WTC11 (cell line): Measurements from ENCODE around the gene ADGRL3. TPM values are rescaled to one million over a fixed set of nuclear protein-coding genes. Genes with fewer than 3 reads are reported as not detected.

Experiments used
- ATAC-seq: fragments of 200-7000 bp; cut with Tn5 transposase; 2 replicates; pipeline ENCODE4 v1.10.0; 2021; ENCODE audit warnings: mild to moderate bottlenecking, moderate library complexity
- CTCF ChIA-PET: fragments of 300-600 bp; sonication (Branson Sonifier 250); formaldehyde crosslinking; loops from one replicate; lab custom pipeline; 2021; ENCODE audit warnings: antibody characterized with exemption; lab: Charles Lee
- POLR2A ChIA-PET: fragments of 350-600 bp; sonication (Branson Sonifier 250); formaldehyde crosslinking; loops from one replicate; lab custom pipeline; 2021; ENCODE audit warnings: antibody characterized with exemption; lab: Charles Lee
- DNase-seq: peaks from one replicate; pipeline ENCODE4 v3.0.0; 2021; ENCODE audit warnings: low spot score
- H3K27ac Mint-ChIP-seq: 2 replicates; pipeline ENCODE4 v1.8.0; 2021; ENCODE audit warnings: mixed read lengths
- H3K27me3 Mint-ChIP-seq: 2 replicates; pipeline ENCODE4 v1.8.0; 2021; ENCODE audit warnings: low read depth, mild to moderate bottlenecking, moderate library complexity, mixed read lengths
- H3K36me3 Mint-ChIP-seq: 2 replicates; pipeline ENCODE4 v1.8.0; 2021; ENCODE audit warnings: mixed read lengths
- H3K4me1 Mint-ChIP-seq: 2 replicates; pipeline ENCODE4 v1.8.0; 2022; ENCODE audit warnings: mixed read lengths
- H3K4me3 Mint-ChIP-seq: 2 replicates; pipeline ENCODE4 v1.8.0; 2021; ENCODE audit warnings: mild to moderate bottlenecking, moderate library complexity, mixed read lengths
- H3K9me3 Mint-ChIP-seq: 2 replicates; pipeline ENCODE4 v1.8.0; 2021; ENCODE audit warnings: mixed read lengths
- CREM ChIP-seq: sonication (generic); formaldehyde crosslinking; IDR thresholded peaks from 2 replicates; pipeline ENCODE4 v1.8.1; 2022; ENCODE audit warnings: mild to moderate bottlenecking, missing genetic modification reagents, moderate library complexity
- CTCF ChIP-seq: fragments of 200-600 bp; IDR thresholded peaks from 2 replicates; pipeline ENCODE4 v1.8.0; 2022; ENCODE audit warnings: antibody characterized with exemption
- ESRRA ChIP-seq: sonication (generic); formaldehyde crosslinking; IDR thresholded peaks from 2 replicates; pipeline ENCODE4 v1.8.1; 2022; ENCODE audit warnings: mild to moderate bottlenecking, missing genetic modification reagents, borderline replicate concordance
- FOXK1 ChIP-seq: sonication (generic); formaldehyde crosslinking; IDR thresholded peaks from 2 replicates; pipeline ENCODE4 v1.8.0; 2022; ENCODE audit warnings: mild to moderate bottlenecking, moderate library complexity, missing genetic modification reagents
- FOXP4 ChIP-seq: sonication (generic); formaldehyde crosslinking; IDR thresholded peaks from 2 replicates; pipeline ENCODE4 v1.8.0; 2022; ENCODE audit warnings: mild to moderate bottlenecking, missing genetic modification reagents
- NFATC4 ChIP-seq: fragments of 250-450 bp; sonication (Bioruptor Pico); IDR thresholded peaks from 2 replicates; pipeline ENCODE4 v1.9.0; 2021; ENCODE audit warnings: mild to moderate bottlenecking
- NR3C1 ChIP-seq: sonication (generic); formaldehyde crosslinking; conservative IDR thresholded peaks from 2 replicates; pipeline ENCODE4 v1.8.1; 2023; ENCODE audit warnings: low read depth, mild to moderate bottlenecking, missing genetic modification reagents
- RORB ChIP-seq: fragments of 250-450 bp; sonication (Bioruptor Pico); IDR thresholded peaks from 2 replicates; pipeline ENCODE4 v1.9.0; 2021; ENCODE audit warnings: mild to moderate bottlenecking
- ZNF263 ChIP-seq: sonication (generic); formaldehyde crosslinking; IDR thresholded peaks from 2 replicates; pipeline ENCODE4 v1.8.1; 2022; ENCODE audit warnings: low read depth, mild to moderate bottlenecking, moderate library complexity, missing genetic modification reagents
- ZNF416 ChIP-seq: fragments of 250-450 bp; sonication (Bioruptor Pico); IDR thresholded peaks from 2 replicates; pipeline ENCODE4 v1.9.0; 2021; ENCODE audit warnings: mild to moderate bottlenecking, inconsistent platforms
- ZSCAN18 ChIP-seq: fragments of 250-450 bp; sonication (Bioruptor Pico); IDR thresholded peaks from 2 replicates; pipeline ENCODE4 v2.1.2; 2022; ENCODE audit warnings: mild to moderate bottlenecking, moderate library complexity
- total RNA-seq: library from RNA; stranded (reverse); gene quantifications from 3 replicates; pipeline ENCODE4 v1.2.3, GENCODE V29; 2021
- TF ChIP-seq, protein P1 (sequence below): sonication (generic); formaldehyde crosslinking; IDR thresholded peaks from 2 replicates; pipeline ENCODE4 v1.8.1; 2022; ENCODE audit warnings: missing genetic modification reagents, borderline replicate concordance
- TF ChIP-seq, protein P2 (sequence below): fragments of 250-450 bp; sonication (Bioruptor Pico); IDR thresholded peaks from 2 replicates; pipeline ENCODE4 v1.9.0; 2021; ENCODE audit warnings: mild to moderate bottlenecking, borderline replicate concordance
- TF ChIP-seq, protein P3 (sequence below): fragments of 250-450 bp; sonication (Bioruptor Pico); IDR thresholded peaks from 2 replicates; pipeline ENCODE4 v1.9.0; 2021; ENCODE audit warnings: mild to moderate bottlenecking

Gene ADGRL3
- total RNA-seq, 1 experiment from 2014 or later, result 8.7 TPM

GRCh38 chr4:61173799-61174198 is 26.3 kb upstream of the ADGRL3 start:
- DNase-seq (no peak), ATAC-seq (no peak)
- H3K27ac Mint-ChIP-seq, result no peak overlapping the region

DNA sequence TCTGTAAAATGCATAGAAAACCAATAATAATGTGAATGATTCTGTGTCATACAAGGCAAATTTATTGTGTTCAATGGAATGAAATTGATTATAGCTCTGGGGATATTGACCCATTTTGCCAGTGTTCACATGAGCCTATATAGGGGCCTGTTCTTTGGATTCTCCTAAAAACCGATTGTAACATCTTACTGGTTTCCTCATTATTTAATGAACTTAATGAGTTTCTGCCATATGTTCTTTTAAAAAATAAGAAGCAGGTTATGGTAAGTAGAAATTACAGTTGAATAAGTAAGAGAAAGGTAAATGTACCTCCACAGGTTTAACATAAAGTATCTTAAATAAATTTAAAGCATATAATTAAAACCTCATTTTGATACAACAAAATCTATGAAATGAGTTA is 24.6 kb upstream of the ADGRL3 start:
- no peaks in the 10 kb centered on the region for H3K4me1 Mint-ChIP-seq
- ATAC-seq, result no peak

More at GRCh38 chr4:61173799-61174198, 26.3 kb upstream of the ADGRL3 start:
- Mint-ChIP-seq H3K4me1 (no peaks in the 10 kb centered on the region), H3K9me3 (0 out of 2 replicates have a peak, but pooled peaks cover 3% of the 10 kb centered on the region), H3K27me3 (no peaks in the 10 kb centered on the region), H3K4me3 (no peak overlapping the region), H3K36me3 (no peaks in the 10 kb centered on the region)
- TF ChIP-seq NFATC4 (no peak), NR3C1 (CRISPR knock-in tag) (no peak), RORB (CRISPR knock-in tag) (no peak), CTCF (no peak), CREM (CRISPR knock-in tag) (no peak), ESRRA (CRISPR knock-in tag) (no peak), ZSCAN18 (CRISPR knock-in tag) (no peak)
- TF ChIP-seq, protein P1, sequence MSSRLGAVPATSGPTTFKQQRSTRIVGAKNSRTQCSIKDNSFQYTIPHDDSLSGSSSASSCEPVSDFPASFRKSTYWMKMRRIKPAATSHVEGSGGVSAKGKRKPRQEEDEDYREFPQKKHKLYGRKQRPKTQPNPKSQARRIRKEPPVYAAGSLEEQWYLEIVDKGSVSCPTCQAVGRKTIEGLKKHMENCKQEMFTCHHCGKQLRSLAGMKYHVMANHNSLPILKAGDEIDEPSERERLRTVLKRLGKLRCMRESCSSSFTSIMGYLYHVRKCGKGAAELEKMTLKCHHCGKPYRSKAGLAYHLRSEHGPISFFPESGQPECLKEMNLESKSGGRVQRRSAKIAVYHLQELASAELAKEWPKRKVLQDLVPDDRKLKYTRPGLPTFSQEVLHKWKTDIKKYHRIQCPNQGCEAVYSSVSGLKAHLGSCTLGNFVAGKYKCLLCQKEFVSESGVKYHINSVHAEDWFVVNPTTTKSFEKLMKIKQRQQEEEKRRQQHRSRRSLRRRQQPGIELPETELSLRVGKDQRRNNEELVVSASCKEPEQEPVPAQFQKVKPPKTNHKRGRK (CRISPR knock-in tag), result no peak
- TF ChIP-seq, protein P2, sequence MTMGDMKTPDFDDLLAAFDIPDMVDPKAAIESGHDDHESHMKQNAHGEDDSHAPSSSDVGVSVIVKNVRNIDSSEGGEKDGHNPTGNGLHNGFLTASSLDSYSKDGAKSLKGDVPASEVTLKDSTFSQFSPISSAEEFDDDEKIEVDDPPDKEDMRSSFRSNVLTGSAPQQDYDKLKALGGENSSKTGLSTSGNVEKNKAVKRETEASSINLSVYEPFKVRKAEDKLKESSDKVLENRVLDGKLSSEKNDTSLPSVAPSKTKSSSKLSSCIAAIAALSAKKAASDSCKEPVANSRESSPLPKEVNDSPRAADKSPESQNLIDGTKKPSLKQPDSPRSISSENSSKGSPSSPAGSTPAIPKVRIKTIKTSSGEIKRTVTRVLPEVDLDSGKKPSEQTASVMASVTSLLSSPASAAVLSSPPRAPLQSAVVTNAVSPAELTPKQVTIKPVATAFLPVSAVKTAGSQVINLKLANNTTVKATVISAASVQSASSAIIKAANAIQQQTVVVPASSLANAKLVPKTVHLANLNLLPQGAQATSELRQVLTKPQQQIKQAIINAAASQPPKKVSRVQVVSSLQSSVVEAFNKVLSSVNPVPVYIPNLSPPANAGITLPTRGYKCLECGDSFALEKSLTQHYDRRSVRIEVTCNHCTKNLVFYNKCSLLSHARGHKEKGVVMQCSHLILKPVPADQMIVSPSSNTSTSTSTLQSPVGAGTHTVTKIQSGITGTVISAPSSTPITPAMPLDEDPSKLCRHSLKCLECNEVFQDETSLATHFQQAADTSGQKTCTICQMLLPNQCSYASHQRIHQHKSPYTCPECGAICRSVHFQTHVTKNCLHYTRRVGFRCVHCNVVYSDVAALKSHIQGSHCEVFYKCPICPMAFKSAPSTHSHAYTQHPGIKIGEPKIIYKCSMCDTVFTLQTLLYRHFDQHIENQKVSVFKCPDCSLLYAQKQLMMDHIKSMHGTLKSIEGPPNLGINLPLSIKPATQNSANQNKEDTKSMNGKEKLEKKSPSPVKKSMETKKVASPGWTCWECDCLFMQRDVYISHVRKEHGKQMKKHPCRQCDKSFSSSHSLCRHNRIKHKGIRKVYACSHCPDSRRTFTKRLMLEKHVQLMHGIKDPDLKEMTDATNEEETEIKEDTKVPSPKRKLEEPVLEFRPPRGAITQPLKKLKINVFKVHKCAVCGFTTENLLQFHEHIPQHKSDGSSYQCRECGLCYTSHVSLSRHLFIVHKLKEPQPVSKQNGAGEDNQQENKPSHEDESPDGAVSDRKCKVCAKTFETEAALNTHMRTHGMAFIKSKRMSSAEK, result no peak
- CTCF ChIA-PET, result no interaction called here
- POLR2A ChIA-PET, result no interaction called here

More for the DNA sequence above, 24.6 kb upstream of the ADGRL3 start:
- POLR2A ChIA-PET, result no interaction called here
- TF ChIP-seq ZSCAN18 (CRISPR knock-in tag), result no peak
- TF ChIP-seq ZNF416 (CRISPR knock-in tag), result no peak
- no peak for TF ChIP-seq ZNF263
- TF ChIP-seq, protein P3, sequence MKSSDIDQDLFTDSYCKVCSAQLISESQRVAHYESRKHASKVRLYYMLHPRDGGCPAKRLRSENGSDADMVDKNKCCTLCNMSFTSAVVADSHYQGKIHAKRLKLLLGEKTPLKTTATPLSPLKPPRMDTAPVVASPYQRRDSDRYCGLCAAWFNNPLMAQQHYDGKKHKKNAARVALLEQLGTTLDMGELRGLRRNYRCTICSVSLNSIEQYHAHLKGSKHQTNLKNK (CRISPR knock-in tag), result no peak
- TF ChIP-seq FOXP4 (CRISPR knock-in tag), result no peak
- TF ChIP-seq FOXK1 (CRISPR knock-in tag), result no peak
- TF ChIP-seq, all 79 proteins: peak for 0
- Mint-ChIP-seq H3K36me3 (no peaks in the 10 kb centered on the region), H3K9me3 (no peaks in the 10 kb centered on the region), H3K27ac (no peak overlapping the region), H3K27me3 (no peaks in the 10 kb centered on the region), H3K4me3 (no peak overlapping the region)
- CTCF ChIA-PET, result no interaction called here
- DNase-seq, result no peak
